HL-60 (cell line): ENCODE measurements around the gene PARD3.
"Not testable (repeated sequence)": the region's sequence is repeated elsewhere in the genome, so short reads cannot be mapped to it uniquely, and the experiment has no call there.

Source experiments
- DNase-seq, 2 experiments: peaks; one replicate each; pipeline ENCODE4 v3.0.0-alpha.2; 2010 to 2020; ENCODE audit warnings: low read depth in 1 of 2, low spot score in 1 of 2
- H3K27ac ChIP-seq: fragments of 250-450 bp; sonication (Bioruptor Pico); replicated peaks from 2 replicates; pipeline ENCODE4 v1.5.1; 2020; ENCODE audit warnings: mild to moderate bottlenecking, moderate library complexity
- H3K27me3 ChIP-seq: fragments of 250-450 bp; sonication (Bioruptor Pico); 2 replicates; pipeline ENCODE4 v1.5.1; 2021; ENCODE audit warnings: mild to moderate bottlenecking, moderate library complexity; ENCODE audit not compliant: insufficient read depth, poor library complexity, severe bottlenecking
- H3K4me3 ChIP-seq: replicated peaks from 2 replicates; pipeline ENCODE4 v1.5.1; 2011; ENCODE audit warnings: mild to moderate bottlenecking, control low read depth, low read length; ENCODE audit not compliant: insufficient read depth
- CTCF ChIP-seq: IDR thresholded peaks from one replicate; pipeline ENCODE4 v1.5.1; 2011; ENCODE audit warnings: low read length, control low read depth, inconsistent platforms; ENCODE audit not compliant: insufficient read depth
- GABPA ChIP-seq: IDR thresholded peaks from 2 replicates; pipeline ENCODE4 v1.6.1; 2012; ENCODE audit warnings: low read depth
- POLR2AphosphoS5 ChIP-seq: IDR thresholded peaks from 2 replicates; pipeline ENCODE4 v1.6.1; 2012; ENCODE audit warnings: low read depth
- REST ChIP-seq: IDR thresholded peaks from 2 replicates; pipeline ENCODE4 v1.6.1; 2012; ENCODE audit warnings: low read depth; ENCODE audit not compliant: insufficient replicate concordance
- SPI1 ChIP-seq: IDR thresholded peaks from 2 replicates; pipeline ENCODE4 v1.6.1; 2012; ENCODE audit warnings: low read depth, mild to moderate bottlenecking, borderline replicate concordance

PARD3 gene

GRCh38 chr10:34756584-34756983 is 58.5 kb downstream of the PARD3 start:
- no peak for TF ChIP-seq POLR2AphosphoS5
- no peak for TF ChIP-seq GABPA
- no peak for TF ChIP-seq SPI1
- TF ChIP-seq CTCF, result no peak
- TF ChIP-seq REST, result no peak
- Histone ChIP-seq H3K27me3 (no peaks in the 10 kb centered on the region), H3K27ac (no peak overlapping the region), H3K4me3 (no peak overlapping the region)
- DNase-seq, result no peak

GRCh38 chr10:34753014-34753757 is 61.9 kb downstream of the PARD3 start:
- H3K4me3 ChIP-seq, result no peak overlapping the region
- DNase-seq, result no peak
- no peaks in the 10 kb centered on the region for H3K27me3 ChIP-seq
- TF ChIP-seq POLR2AphosphoS5 (no peak), REST (no peak), GABPA (no peak), SPI1 (no peak), CTCF (no peak)
- no peak overlapping the region for H3K27ac ChIP-seq

GRCh38 chr10:34751272-34751671 is 63.8 kb downstream of the PARD3 start:
- no peak for DNase-seq
- Histone ChIP-seq H3K27ac (no peak overlapping the region), H3K4me3 (no peak overlapping the region), H3K27me3 (no peaks in the 10 kb centered on the region)
- TF ChIP-seq CTCF, result no peak
- no peak for TF ChIP-seq GABPA
- no peak for TF ChIP-seq REST
- TF ChIP-seq SPI1, result no peak
- TF ChIP-seq POLR2AphosphoS5, result no peak

- not testable (repeated sequence) for DNase-seq, H3K4me3 ChIP-seq, H3K27ac ChIP-seq, H3K27me3 ChIP-seq
Observed at GRCh38 chr10:34750795-34751194, 64.3 kb downstream of the PARD3 start.
